ENCODE results near the gene ACMSD.

GRCh38 chr2:134835471-134835870 lies 2.9 kb upstream of the ACMSD start:
- TF ChIP-seq POLR2A (IDR thresholded peaks at IDR 0.05) (no peak), CTCF (IDR thresholded peaks at IDR 0.05) (no peak)
